H9 (cell line): ENCODE measurements around the gene ST6GALNAC3. TPM values are rescaled to one million over a fixed set of nuclear protein-coding genes. Genes with fewer than 3 reads are reported as not detected.

ENCODE experiments used
- DNase-seq: peaks from one replicate; pipeline ENCODE4 v3.0.0-alpha.2; 2017
- H2AFZ ChIP-seq: one replicate; pipeline ENCODE4 v1.6.1; 2013; ENCODE audit warnings: mild to moderate bottlenecking, low read length, control low read depth, moderate library complexity
- H2AK5ac ChIP-seq: 2 replicates; pipeline ENCODE4 v1.6.1; 2013; ENCODE audit warnings: low read length, control low read depth, mixed read lengths; ENCODE audit not compliant: insufficient read length
- H2BK120ac ChIP-seq: one replicate; pipeline ENCODE4 v1.6.1; 2013; ENCODE audit warnings: low read depth, mild to moderate bottlenecking, low read length, control low read depth, inconsistent platforms; ENCODE audit not compliant: poor library complexity, severe bottlenecking
- H2BK12ac ChIP-seq: 2 replicates; pipeline ENCODE4 v1.6.1; 2013; ENCODE audit warnings: low read length, control low read depth, mixed read lengths, low read depth; ENCODE audit not compliant: insufficient read length
- H2BK15ac ChIP-seq: 2 replicates; pipeline ENCODE4 v1.6.1; 2013; ENCODE audit warnings: low read depth, low read length, control low read depth
- H2BK20ac ChIP-seq: one replicate; pipeline ENCODE4 v1.6.1; 2013; ENCODE audit warnings: low read depth, mild to moderate bottlenecking, low read length, control low read depth, inconsistent platforms; ENCODE audit not compliant: poor library complexity, severe bottlenecking
- H2BK5ac ChIP-seq: 2 replicates; pipeline ENCODE4 v1.6.1; 2013; ENCODE audit warnings: low read length, control low read depth, mixed read lengths; ENCODE audit not compliant: insufficient read length
- H3K14ac ChIP-seq: 2 replicates; pipeline ENCODE4 v1.6.1; 2013; ENCODE audit warnings: low read length, control low read depth; ENCODE audit not compliant: insufficient read depth
- H3K18ac ChIP-seq: 2 replicates; pipeline ENCODE4 v1.6.1; 2013; ENCODE audit warnings: low read depth, mild to moderate bottlenecking, mixed read lengths, low read length, control low read depth; ENCODE audit not compliant: insufficient read length
- H3K23ac ChIP-seq: 2 replicates; pipeline ENCODE4 v1.6.1; 2013; ENCODE audit warnings: low read length, control low read depth, mixed read lengths, low read depth; ENCODE audit not compliant: insufficient read length
- H3K23me2 ChIP-seq: 2 replicates; pipeline ENCODE4 v1.6.1; 2013; ENCODE audit warnings: low read depth, mild to moderate bottlenecking, mixed read lengths, low read length, control low read depth; ENCODE audit not compliant: insufficient read length, poor library complexity, severe bottlenecking
- H3K27ac ChIP-seq: 2 replicates; pipeline ENCODE4 v1.5.1; 2013; ENCODE audit warnings: low read length, control low read depth, mixed read lengths, low read depth; ENCODE audit not compliant: insufficient read length
- H3K27me3 ChIP-seq: 2 replicates; pipeline ENCODE4 v1.6.1; 2013; ENCODE audit warnings: low read length, control low read depth, inconsistent platforms; ENCODE audit not compliant: insufficient read depth
- H3K4ac ChIP-seq: 2 replicates; pipeline ENCODE4 v1.6.1; 2013; ENCODE audit warnings: low read depth, mild to moderate bottlenecking, control low read depth, inconsistent platforms, low read length, moderate library complexity
- H3K4me1 ChIP-seq: 2 replicates; pipeline ENCODE4 v1.6.1; 2013; ENCODE audit warnings: low read length, control low read depth, inconsistent platforms; ENCODE audit not compliant: insufficient read depth
- H3K4me2 ChIP-seq: 2 replicates; pipeline ENCODE4 v1.6.1; 2013; ENCODE audit warnings: low read length, control low read depth, mixed read lengths; ENCODE audit not compliant: insufficient read length, insufficient read depth
- H3K56ac ChIP-seq: 2 replicates; pipeline ENCODE4 v1.6.1; 2013; ENCODE audit warnings: low read depth, mild to moderate bottlenecking, mixed read lengths, low read length, control low read depth; ENCODE audit not compliant: insufficient read length
- H3K79me1 ChIP-seq: 2 replicates; pipeline ENCODE4 v1.6.1; 2013; ENCODE audit warnings: low read depth, mild to moderate bottlenecking, moderate library complexity, low read length, control low read depth, inconsistent platforms; ENCODE audit not compliant: insufficient read depth, poor library complexity, severe bottlenecking
- H3K79me2 ChIP-seq: 2 replicates; pipeline ENCODE4 v1.6.1; 2013; ENCODE audit warnings: low read length, control low read depth, inconsistent platforms; ENCODE audit not compliant: insufficient read depth
- H3K9ac ChIP-seq: 2 replicates; pipeline ENCODE4 v1.6.1; 2013; ENCODE audit warnings: low read length, control low read depth, mixed read lengths; ENCODE audit not compliant: insufficient read length; ENCODE audit errors: extremely low read depth
- H3K9me3 ChIP-seq: one replicate; pipeline ENCODE4 v1.6.1; 2013; ENCODE audit warnings: low read depth, low read length, inconsistent platforms; ENCODE audit not compliant: control insufficient read depth
- H3T11ph ChIP-seq: one replicate; pipeline ENCODE4 v1.6.1; 2013; ENCODE audit warnings: mild to moderate bottlenecking, low read length, control low read depth, inconsistent platforms
- H4K20me1 ChIP-seq: one replicate; pipeline ENCODE4 v1.6.1; 2013; ENCODE audit not compliant: control insufficient read depth, insufficient read length, insufficient read depth
- H4K5ac ChIP-seq: 2 replicates; pipeline ENCODE4 v1.6.1; 2013; ENCODE audit warnings: low read depth, mild to moderate bottlenecking, mixed read lengths, low read length, control low read depth; ENCODE audit not compliant: insufficient read length
- H4K8ac ChIP-seq: replicated peaks from 2 replicates; pipeline ENCODE4 v1.6.1; 2013; ENCODE audit warnings: low read length, control low read depth, mixed read lengths, low read depth; ENCODE audit not compliant: insufficient read length
- H4K91ac ChIP-seq: 2 replicates; pipeline ENCODE4 v1.6.1; 2013; ENCODE audit warnings: low read depth, mild to moderate bottlenecking, moderate library complexity, mixed read lengths, low read length, control low read depth; ENCODE audit not compliant: insufficient read length
- H3K27ac Mint-ChIP-seq, 3 experiments: 2 replicates in 2 of 3; 3 replicates in 1 of 3; pipeline ENCODE4 v1.8.0; 2020 to 2021; ENCODE audit warnings: mixed read lengths in 3 of 3, mild to moderate bottlenecking in 1 of 3, moderate library complexity in 1 of 3
- H3K27me3 Mint-ChIP-seq: 2 replicates; pipeline ENCODE4 v1.8.0; 2021; ENCODE audit warnings: low read depth, mild to moderate bottlenecking, moderate library complexity, mixed read lengths
- H3K36me3 Mint-ChIP-seq, 3 experiments: 2 replicates in 2 of 3; 3 replicates in 1 of 3; pipeline ENCODE4 v1.8.0; 2020 to 2021; ENCODE audit warnings: low read depth in 3 of 3, mixed read lengths in 3 of 3; ENCODE audit not compliant: insufficient read depth in 1 of 3
- H3K4me1 Mint-ChIP-seq, 2 experiments: 2 replicates each; pipeline ENCODE4 v1.8.0; 2020; ENCODE audit warnings: mixed read lengths in 2 of 2
- H3K4me3 Mint-ChIP-seq, 2 experiments: 2 replicates in 1 of 2; 3 replicates in 1 of 2; pipeline ENCODE4 v1.8.0; 2020 to 2021; ENCODE audit warnings: mild to moderate bottlenecking in 2 of 2, mixed read lengths in 2 of 2, moderate library complexity in 1 of 2
- H3K9me3 Mint-ChIP-seq, 2 experiments: 2 replicates in 1 of 2; 3 replicates in 1 of 2; pipeline ENCODE4 v1.8.0; 2020; ENCODE audit warnings: mild to moderate bottlenecking in 2 of 2, mixed read lengths in 2 of 2, moderate library complexity in 1 of 2
- CTCF ChIP-seq: fragments of 200-600 bp; sonication (generic); conservative IDR thresholded peaks from 3 replicates; pipeline ENCODE4 v1.8.0; 2021; ENCODE audit warnings: antibody characterized with exemption, mild to moderate bottlenecking
- WGBS: extraction: QIAGEN DNeasy Blood & Tissue Kit; methylation state at CpG from one replicate; pipeline ENCODE4 v1.1.7; 2013; ENCODE audit warnings: missing lambda C conversion rate, low lambda C conversion rate, mixed read lengths; ENCODE audit not compliant: insufficient read length; ENCODE audit errors: extremely low coverage; 5-methylcytosine and 5-hydroxymethylcytosine counted together
- total RNA-seq: library from RNA; stranded (reverse); gene quantifications from 2 replicates; pipeline ENCODE4 v1.2.1, GENCODE V29; 2021

ST6GALNAC3 gene
- total RNA-seq, 1 experiment from 2014 or later = 11.2 TPM

GRCh38 chr1:76160225-76160624, 85.7 kb downstream of the ST6GALNAC3 start:
- H3K4me2 ChIP-seq = no peak overlapping the region
- H3K4me3 Mint-ChIP-seq = no peak overlapping the region

More at GRCh38 chr1:76160225-76160624, 85.7 kb downstream of the ST6GALNAC3 start:
- Histone ChIP-seq H2BK5ac (no peak overlapping the region), H2BK20ac (no peak overlapping the region), H2AK5ac (no peak overlapping the region), H4K8ac (no peak overlapping the region), H2BK15ac (no peak overlapping the region), H3K56ac (no peak overlapping the region), H3K9me3 (no peaks in the 10 kb centered on the region), H3K9ac (no peak overlapping the region), H3T11ph (no peak overlapping the region), H3K4me1 (no peaks in the 10 kb centered on the region; the same call in 1 of the 2 replicates), H4K5ac (no peak overlapping the region), H3K27me3 (no peaks in the 10 kb centered on the region), H2AFZ (no peak overlapping the region), H3K23ac (no peak overlapping the region), H4K20me1 (no peaks in the 10 kb centered on the region), H4K91ac (no peak overlapping the region), H3K4ac (no peak overlapping the region), H3K27ac (no peak overlapping the region), H2BK12ac (no peak overlapping the region), H3K79me2 (no peaks in the 10 kb centered on the region), H3K18ac (no peak overlapping the region), H3K79me1 (no peaks in the 10 kb centered on the region), H3K14ac (no peak overlapping the region), H3K23me2 (no peaks in the 10 kb centered on the region), H2BK120ac (no peak overlapping the region)
- DNase-seq = no peak
- peaks cover 0 to 8% (median 0%) of the 10 kb centered on the region in 3 experiments; a peak in 2 of 7 replicates for H3K36me3 Mint-ChIP-seq
- no peaks in the 10 kb centered on the region for H3K27me3 Mint-ChIP-seq
- H3K4me1 Mint-ChIP-seq = peaks cover 4 to 11% of the 10 kb centered on the region in 2 experiments
- TF ChIP-seq CTCF = no peak
- H3K9me3 Mint-ChIP-seq = no peaks in the 10 kb centered on the region
- peak overlapping the region in 1 of 3 experiments; percentile 51; a peak in 1 of 7 replicates for H3K27ac Mint-ChIP-seq
- WGBS = no CpG with 5 or more reads among the region's 4 CpGs
